NCI-H2196 (cell line): ENCODE data around the gene C12orf43.

Source experiments
- DNase-seq: peaks from one replicate; lab custom pipeline; 2025; ENCODE audit not compliant: unreplicated experiment; lab: John Stamatoyannopoulos, UW

C12orf43 gene

GRCh38 chr12:121033625-121034349, 17.5 kb upstream of the C12orf43 start:
- DNase-seq: peak; percentile 10

- DNase-seq: no peak
Observed at GRCh38 chr12:121030576-121031212, 14.4 kb upstream of the C12orf43 start.

DNA sequence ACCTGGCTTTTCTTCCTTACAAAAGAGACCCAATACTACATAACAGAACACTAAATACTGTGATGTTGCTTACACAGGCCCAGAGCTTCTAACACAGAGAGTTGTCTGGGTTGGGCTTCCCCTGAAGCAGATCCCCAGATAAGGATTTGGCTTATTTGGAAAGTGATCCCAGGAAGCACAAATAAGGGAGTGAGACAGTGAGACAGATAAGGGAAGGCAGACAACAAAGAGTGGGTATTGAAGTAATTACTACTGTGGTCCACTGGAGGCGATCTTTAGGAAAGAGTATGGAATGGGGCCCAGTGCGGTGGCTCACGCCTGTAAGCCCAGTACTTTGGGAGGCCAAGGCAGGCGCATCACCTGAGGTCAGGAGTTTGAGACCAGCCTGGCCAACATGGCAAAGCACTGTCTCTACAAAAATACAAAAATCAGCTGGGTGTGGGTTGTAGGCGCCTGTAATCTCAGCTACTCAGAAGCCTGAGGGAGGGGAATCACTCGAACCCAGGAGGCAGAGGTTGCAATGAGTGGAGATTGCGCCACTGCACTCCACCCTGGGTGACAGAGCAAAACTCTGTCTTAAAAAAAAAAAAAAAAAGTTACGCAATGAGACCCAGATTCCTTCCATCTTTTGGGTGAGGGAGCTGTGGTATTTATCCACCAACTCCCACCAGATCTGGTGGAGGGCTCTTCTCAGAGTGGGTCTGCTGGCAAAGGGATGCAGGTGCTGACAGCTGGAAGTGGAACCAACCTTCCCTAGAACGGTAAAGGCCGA, 10.2 kb upstream of the C12orf43 start:
- no peak for DNase-seq

DNA sequence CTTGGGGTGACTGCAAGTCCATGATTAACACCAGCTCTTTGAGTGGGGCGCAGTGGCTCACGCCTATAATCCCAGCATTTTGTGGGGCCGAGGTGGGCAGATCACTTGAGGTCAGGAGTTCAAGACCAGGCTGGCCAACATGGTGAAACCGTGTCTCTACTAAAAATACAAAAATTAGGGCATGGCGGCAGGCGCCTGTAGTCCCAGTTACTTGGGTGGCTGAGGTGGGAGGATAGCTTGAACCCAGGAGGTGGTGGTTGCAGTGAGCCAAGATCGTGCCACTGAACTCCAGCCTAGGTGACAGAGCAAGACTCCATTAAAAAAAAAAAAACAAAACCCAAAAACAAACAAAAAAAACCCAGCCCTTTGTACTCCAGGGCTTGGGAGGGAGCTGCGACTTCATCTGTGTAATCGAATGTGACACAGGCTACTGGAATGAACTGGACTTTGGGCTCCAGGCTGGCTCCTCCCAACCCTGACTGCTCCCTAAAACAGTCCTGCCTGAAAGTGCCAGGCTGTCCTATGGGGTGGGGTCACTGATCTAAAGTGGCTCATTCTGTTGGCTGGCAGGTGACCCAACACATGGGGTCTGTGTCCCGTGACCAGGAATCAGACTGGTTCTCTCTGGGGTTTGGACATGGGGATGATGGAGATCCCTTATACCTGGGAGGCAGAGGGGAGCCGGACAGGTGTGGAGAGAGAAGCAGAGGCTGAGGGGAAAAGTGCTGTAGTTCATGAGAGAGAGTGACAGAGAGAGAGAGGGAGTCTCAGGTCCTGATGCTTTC, 9.3 kb upstream of the C12orf43 start:
- DNase-seq: no peak

GRCh38 chr12:121023799-121024198, 7.5 kb upstream of the C12orf43 start:
- no peak for DNase-seq

GRCh38 chr12:121022713-121023112, 6.4 kb upstream of the C12orf43 start:
- no peak for DNase-seq

DNA sequence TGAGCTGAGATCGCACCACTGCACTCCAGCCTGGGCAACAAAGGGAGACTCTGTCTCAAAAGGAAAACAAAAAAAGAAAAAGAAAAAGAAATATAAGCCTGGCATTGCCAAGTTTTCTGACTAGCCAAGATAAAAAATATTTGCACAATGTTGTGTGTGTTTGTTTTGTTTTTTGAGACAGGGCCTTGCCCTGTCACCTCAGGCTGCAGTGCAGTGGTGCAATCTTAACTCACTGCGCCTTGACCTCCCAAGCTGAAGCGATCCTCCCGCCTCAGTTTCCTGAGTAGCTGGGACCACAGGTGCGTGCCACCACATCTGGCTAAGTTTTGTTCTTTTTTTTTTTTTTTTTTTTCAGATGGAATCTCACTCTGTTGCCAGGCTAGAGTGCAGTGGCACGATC, 5.5 kb upstream of the C12orf43 start:
- no peak for DNase-seq

GRCh38 chr12:121018860-121019617, 2.8 kb upstream of the C12orf43 start:
- no peak for DNase-seq

- no peak for DNase-seq
Observed at GRCh38 chr12:121017966-121018491, 1.7 kb upstream of the C12orf43 start.

- DNase-seq: no peak
Observed at GRCh38 chr12:121013715-121014114, 2.6 kb downstream of the C12orf43 start.

DNA sequence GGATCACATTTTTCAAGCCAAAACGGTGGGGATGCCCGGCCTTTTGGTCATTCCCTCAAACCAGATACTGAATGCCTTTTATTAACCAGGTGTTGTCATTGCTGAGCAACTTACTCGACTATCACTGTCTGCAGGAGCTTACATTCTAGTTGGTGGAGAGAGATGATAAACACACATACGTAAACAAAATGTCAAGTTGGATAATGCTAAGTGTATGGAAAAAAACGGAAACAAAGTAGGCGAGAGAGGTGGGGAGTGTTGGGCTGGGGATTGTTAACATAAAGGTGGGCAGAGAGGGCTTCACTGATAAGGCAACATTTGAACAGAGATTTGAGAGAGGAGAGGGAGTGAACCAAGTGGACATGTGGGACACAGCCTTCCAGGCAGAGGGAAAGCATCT, 4.5 kb downstream of the C12orf43 start:
- DNase-seq: no peak

- no peak for DNase-seq
Observed at GRCh38 chr12:121010860-121011259, 5.4 kb downstream of the C12orf43 start.

- peak; percentile 51 for DNase-seq
Observed at GRCh38 chr12:121009741-121010140, 6.5 kb downstream of the C12orf43 start.

DNA sequence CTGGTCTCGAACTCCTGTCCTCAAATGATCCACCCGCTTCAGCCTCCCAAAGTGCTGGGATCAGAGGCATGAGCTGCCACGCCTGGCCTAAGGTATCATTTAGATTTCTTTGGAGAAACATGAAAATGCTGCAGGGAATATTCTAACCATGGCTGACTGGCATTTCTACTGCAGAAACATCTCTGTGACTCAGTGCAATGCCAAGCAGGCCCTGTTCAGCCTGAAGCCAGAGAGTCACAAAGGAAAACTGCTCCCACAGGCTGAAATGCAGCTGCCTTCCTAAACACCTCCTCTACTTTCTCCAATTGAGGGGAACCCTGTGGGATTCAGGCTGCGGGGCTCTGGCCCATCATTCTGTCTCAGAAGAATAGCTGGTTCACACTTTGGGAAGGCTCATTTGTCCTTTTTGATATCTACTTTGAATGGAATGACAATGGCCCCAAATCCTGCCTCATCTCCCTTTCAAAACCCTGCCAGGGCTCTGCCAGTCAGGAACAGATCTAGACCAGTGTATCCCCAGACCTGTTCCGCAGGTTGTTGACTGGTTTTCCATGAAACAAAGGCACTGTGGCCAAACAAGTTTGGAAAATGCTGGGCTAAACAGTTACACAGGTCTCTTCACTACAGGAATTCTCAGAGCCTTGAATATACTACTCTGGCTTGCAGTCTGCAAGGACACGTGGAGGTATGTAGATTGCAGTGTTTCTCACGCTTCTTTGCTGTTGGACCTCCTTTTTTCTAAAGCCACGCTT, 7.8 kb downstream of the C12orf43 start:
- DNase-seq: no peak

GRCh38 chr12:121005346-121005815, 10.9 kb downstream of the C12orf43 start:
- peak; percentile 64 for DNase-seq

- DNase-seq: no peak
Observed at GRCh38 chr12:121004253-121004815, 12.0 kb downstream of the C12orf43 start.

DNA sequence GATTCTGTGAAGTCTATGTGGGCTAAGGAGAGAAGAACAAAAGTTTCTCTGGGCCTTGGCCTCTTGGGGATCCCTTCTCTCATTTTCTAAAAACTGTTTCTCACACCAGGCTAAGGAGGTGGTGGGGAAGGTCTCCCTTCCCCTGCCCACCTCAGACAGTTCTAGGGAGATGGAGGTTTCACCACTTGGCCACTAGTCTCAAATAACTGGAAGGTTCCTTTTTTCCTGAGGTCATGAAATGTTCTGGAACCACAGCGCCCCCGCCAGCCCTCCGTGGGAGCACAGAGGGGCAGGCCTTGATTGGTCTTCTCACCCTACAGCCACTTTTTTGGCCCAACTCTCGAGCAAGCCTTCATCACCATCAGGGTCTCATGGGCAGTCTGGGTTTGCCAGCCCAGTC, 12.6 kb downstream of the C12orf43 start:
- DNase-seq: no peak

GRCh38 chr12:121001841-121002483, 14.3 kb downstream of the C12orf43 start:
- DNase-seq: no peak

GRCh38 chr12:121001060-121001459, 15.2 kb downstream of the C12orf43 start:
- DNase-seq: no peak
